HCT116 (cell line): Measurements from ENCODE around the gene NMNAT3. TPM values are rescaled to one million over a fixed set of nuclear protein-coding genes. Genes with fewer than 3 reads are reported as not detected.

Experiments
- ATAC-seq: fragments of 200-7000 bp; cut with Tn5 transposase; 2 replicates; pipeline ENCODE4 v1.9.1; 2020; ENCODE audit warnings: mild to moderate bottlenecking, moderate library complexity
- BruUV-seq: library from RNA; stranded (reverse); fragments of 400-500 nt; replicated peaks from 2 replicates; lab custom pipeline; 2021; lab: Mats Ljungman, UMichigan
- CTCF ChIA-PET: fragments of 300-600 bp; sonication (Branson Sonifier 250); formaldehyde crosslinking; loops from one replicate; lab custom pipeline; 2021; ENCODE audit warnings: antibody characterized with exemption; lab: Charles Lee
- POLR2A ChIA-PET: fragments of 300-600, 350-600 bp; sonication (Branson Sonifier 250); formaldehyde crosslinking; loops from one replicate; lab custom pipeline; 2021; ENCODE audit warnings: antibody characterized with exemption; lab: Charles Lee
- RAD21 ChIA-PET, 2 experiments: fragments of 300-600 bp; sonication (Branson Sonifier 250); formaldehyde crosslinking; loops; one replicate each; lab custom pipeline; 2023; ENCODE audit warnings: low total read pairs in 2 of 2; ENCODE audit not compliant: uncharacterized antibody in 2 of 2, unreplicated experiment in 2 of 2, low non-redundant PET in 1 of 2; lab: Charles Lee
- DNase-seq: peaks from one replicate; pipeline ENCODE4 v3.0.0-alpha.2; 2010; ENCODE audit warnings: low read depth, low spot score
- H2AFZ ChIP-seq: fragments of 200-600 bp; shearing (Covaris generic), sonication (generic); 2 replicates; pipeline ENCODE4 v1.6.1; 2017; ENCODE audit warnings: low read depth, mixed run types, mixed read lengths, antibody characterized with exemption, low read length; ENCODE audit not compliant: poor library complexity, severe bottlenecking
- H3K27ac ChIP-seq: 2 replicates; pipeline ENCODE4 v1.5.1; 2012; ENCODE audit warnings: low read depth, low read length
- H3K27me3 ChIP-seq: fragments of 200-600 bp; sonication (generic); 2 replicates; pipeline ENCODE4 v1.6.1; 2016; ENCODE audit warnings: mixed run types, low read length, mixed read lengths; ENCODE audit not compliant: insufficient read depth
- H3K36me3 ChIP-seq, 2 experiments: fragments of 200-500 bp in 1 of 2; fragments of 200-600 bp in 1 of 2; sonication (Bioruptor generic) in 1 of 2; sonication (generic) in 1 of 2; 2 replicates each; pipeline versions ENCODE4 v1.5.1 to v1.6.1; 2014 to 2016; ENCODE audit warnings: low read length in 2 of 2, inconsistent platforms in 1 of 2, mixed read lengths in 1 of 2, mixed run types in 1 of 2; ENCODE audit not compliant: insufficient read depth in 2 of 2, control insufficient read depth in 1 of 2
- H3K4me1 ChIP-seq, 2 experiments: fragments of 200-600 bp in 1 of 2; sonication (generic) in 1 of 2; 2 replicates each; pipeline versions ENCODE4 v1.5.1 to v1.6.1; 2012 to 2017; ENCODE audit warnings: low read length in 2 of 2, inconsistent platforms in 1 of 2, mild to moderate bottlenecking in 1 of 2, mixed read lengths in 1 of 2, mixed run types in 1 of 2, moderate library complexity in 1 of 2; ENCODE audit not compliant: insufficient read depth in 2 of 2, control insufficient read depth in 1 of 2
- H3K4me2 ChIP-seq: fragments of 200-600 bp; sonication (generic); 2 replicates; pipeline ENCODE4 v1.6.1; 2017; ENCODE audit warnings: mixed run types, low read length, mixed read lengths
- H3K4me3 ChIP-seq, 2 experiments: fragments of 200-600 bp in 1 of 2; sonication (generic) in 1 of 2; replicated peaks in 1 of 2; 2 replicates each; pipeline ENCODE4 v1.5.1; 2011 to 2016; ENCODE audit warnings: low read length in 2 of 2, control low read depth in 1 of 2, low read depth in 1 of 2, mild to moderate bottlenecking in 1 of 2, mixed read lengths in 1 of 2, mixed run types in 1 of 2
- H3K79me2 ChIP-seq: fragments of 200-600 bp; sonication (generic); 2 replicates; pipeline ENCODE4 v1.6.1; 2017; ENCODE audit warnings: mild to moderate bottlenecking, mixed run types, low read length, moderate library complexity, mixed read lengths; ENCODE audit not compliant: insufficient read depth
- H3K9ac ChIP-seq: fragments of 200-600 bp; sonication (generic); 2 replicates; pipeline ENCODE4 v1.6.1; 2016; ENCODE audit warnings: low read length, mixed read lengths
- H3K9me2 ChIP-seq: fragments of 200-600 bp; sonication (generic), shearing (Covaris generic); 2 replicates; pipeline ENCODE4 v1.6.1; 2017; ENCODE audit warnings: mixed run types, mild to moderate bottlenecking, moderate library complexity; ENCODE audit not compliant: insufficient read depth
- H3K9me3 ChIP-seq, 2 experiments: fragments of 200-500 bp in 1 of 2; fragments of 200-600 bp in 1 of 2; sonication (Bioruptor generic) in 1 of 2; sonication (generic) in 1 of 2; 2 replicates each; pipeline ENCODE4 v1.6.1; 2014 to 2017; ENCODE audit warnings: low read length in 2 of 2, mixed read lengths in 2 of 2, inconsistent platforms in 1 of 2, low read depth in 1 of 2, mild to moderate bottlenecking in 1 of 2, mixed run types in 1 of 2, moderate library complexity in 1 of 2; ENCODE audit not compliant: control insufficient read depth in 1 of 2, insufficient read depth in 1 of 2
- H4K20me1 ChIP-seq: fragments of 200-600 bp; sonication (generic), shearing (Covaris generic); 2 replicates; pipeline ENCODE4 v1.6.1; 2017; ENCODE audit warnings: mixed run types, mild to moderate bottlenecking, moderate library complexity; ENCODE audit not compliant: insufficient read depth
- CBX3 ChIP-seq: IDR thresholded peaks from 2 replicates; pipeline ENCODE4 v1.6.1; 2012; ENCODE audit warnings: low read depth
- CEBPB ChIP-seq: IDR thresholded peaks from 2 replicates; pipeline ENCODE4 v1.6.1; 2012; ENCODE audit warnings: low read depth
- EZH2 ChIP-seq: fragments of 200-600 bp; sonication (generic); IDR thresholded peaks from 2 replicates; pipeline ENCODE4 v1.6.1; 2017; ENCODE audit warnings: antibody characterized with exemption, mixed run types
- FOSL1 ChIP-seq: IDR thresholded peaks from 2 replicates; pipeline ENCODE4 v1.6.1; 2012; ENCODE audit warnings: low read depth
- JUND ChIP-seq: IDR thresholded peaks from 2 replicates; pipeline ENCODE4 v1.6.1; 2012
- POLR2A ChIP-seq: IDR thresholded peaks from 2 replicates; pipeline ENCODE4 v1.7.0; 2011; ENCODE audit warnings: borderline replicate concordance; ENCODE audit not compliant: insufficient read depth, insufficient read length; ENCODE audit errors: extremely low read depth
- POLR2AphosphoS5 ChIP-seq: IDR thresholded peaks from 2 replicates; pipeline ENCODE4 v1.6.1; 2011; ENCODE audit warnings: mild to moderate bottlenecking, low read depth, low read length, moderate library complexity
- RAD21 ChIP-seq: IDR thresholded peaks from 2 replicates; pipeline ENCODE4 v1.6.1; 2012; ENCODE audit warnings: low read depth, mild to moderate bottlenecking
- SP1 ChIP-seq: IDR thresholded peaks from 2 replicates; pipeline ENCODE4 v1.6.1; 2012; ENCODE audit warnings: low read depth
- SRF ChIP-seq: IDR thresholded peaks from 2 replicates; pipeline ENCODE4 v1.6.1; 2012; ENCODE audit warnings: low read depth
- TCF7L2 ChIP-seq: IDR thresholded peaks from 2 replicates; pipeline ENCODE4 v1.7.0; 2011; ENCODE audit warnings: borderline replicate concordance, inconsistent platforms; ENCODE audit not compliant: insufficient read depth, insufficient read length; ENCODE audit errors: extremely low read depth
- YY1 ChIP-seq: IDR thresholded peaks from 2 replicates; pipeline ENCODE4 v1.6.1; 2011; ENCODE audit warnings: low read length, low read depth, moderate library complexity, mild to moderate bottlenecking; ENCODE audit not compliant: insufficient replicate concordance; ENCODE audit errors: extremely low read depth
- ZFX ChIP-seq: fragments of 450-650 bp; IDR thresholded peaks from 2 replicates; pipeline ENCODE4 v1.6.1; 2017
- ZNF274 ChIP-seq: fragments of 200-500 bp; sonication (Bioruptor generic); IDR thresholded peaks from 2 replicates; pipeline ENCODE4 v1.6.1; 2014; ENCODE audit warnings: mild to moderate bottlenecking, low read depth, low read length, inconsistent platforms
- intact Hi-C: fragments of 100-400 bp; cut with micrococcal nuclease; formaldehyde crosslinking; loops from 2 replicates; pipeline ENCODE4 v1.10.0; 2022
- total RNA-seq: library from RNA; stranded (reverse); gene quantifications from one replicate; pipeline ENCODE4 v1.2.1, GENCODE V29; 2021; ENCODE audit not compliant: unreplicated experiment
- TF ChIP-seq, protein P1 (sequence below): IDR thresholded peaks from 2 replicates; pipeline ENCODE4 v1.6.1; 2011; ENCODE audit warnings: mild to moderate bottlenecking, low read length, moderate library complexity; ENCODE audit not compliant: insufficient replicate concordance; ENCODE audit errors: extremely low read depth
- TF ChIP-seq, protein P2 (sequence below): IDR thresholded peaks from 2 replicates; pipeline ENCODE4 v1.6.1; 2012
- TF ChIP-seq, protein P3 (sequence below): IDR thresholded peaks from 2 replicates; pipeline ENCODE4 v1.6.1; 2012; ENCODE audit warnings: low read depth

Gene NMNAT3
- total RNA-seq, 1 experiment from 2014 or later: 5.7 TPM

DNA sequence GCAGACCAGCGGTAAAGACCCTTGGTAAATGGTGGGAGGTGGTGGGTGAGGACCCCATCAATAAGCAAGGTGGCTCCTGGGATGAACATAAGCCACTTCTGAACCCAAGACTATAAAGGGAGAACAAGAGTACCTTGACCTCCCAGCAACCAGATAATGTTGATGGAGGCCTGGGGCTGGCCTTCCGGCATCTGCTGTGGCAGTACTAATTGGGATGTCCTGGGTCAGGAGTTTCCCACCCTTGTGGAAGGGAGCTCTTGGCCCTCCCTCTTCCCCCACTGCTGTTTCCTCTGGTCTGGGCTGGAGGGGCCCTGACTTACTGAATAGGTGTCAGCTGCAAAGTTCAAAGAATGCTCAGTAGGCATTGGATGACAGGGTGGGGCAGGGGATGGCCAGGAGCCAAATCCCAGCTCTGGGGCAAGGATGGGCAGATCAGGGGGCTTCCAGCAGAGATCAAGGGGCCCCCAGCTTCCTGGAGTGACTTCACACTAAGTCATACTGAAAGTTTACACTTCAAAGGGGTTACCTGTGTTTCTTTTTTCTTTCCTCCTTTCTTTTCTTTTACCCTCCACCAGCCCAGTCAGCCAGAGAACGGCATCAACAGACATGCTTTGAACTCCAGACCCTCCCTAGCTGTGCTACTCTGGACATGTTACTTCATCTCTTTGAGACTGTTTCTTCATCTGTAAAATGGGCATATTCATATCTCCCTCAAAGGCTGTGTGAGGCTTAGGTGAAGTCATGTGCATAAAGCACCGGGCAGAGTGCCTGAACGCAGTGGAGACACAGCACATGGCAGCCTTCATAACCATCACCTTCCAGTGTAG is 139.8 kb downstream of the NMNAT3 start:
- RAD21 ChIA-PET: no interaction called here
- Histone ChIP-seq H4K20me1 (no peaks in the 10 kb centered on the region), H3K9me3 (no peaks in the 10 kb centered on the region), H3K4me1 (peaks cover 74 to 84% of the 10 kb centered on the region in 2 experiments), H3K4me3 (peak overlapping the region; percentile 73 to 90), H2AFZ (no peak overlapping the region), H3K27ac (peak overlapping the region; percentile 79), H3K27me3 (no peaks in the 10 kb centered on the region), H3K9ac (peak overlapping the region; percentile 77), H3K9me2 (no peaks in the 10 kb centered on the region), H3K36me3 (no peaks in the 10 kb centered on the region; a peak in 1 of 4 replicates), H3K79me2 (peaks cover 11% of the 10 kb centered on the region; the same call in 1 of the 2 replicates), H3K4me2 (peak overlapping the region; percentile 95)
- intact Hi-C loops: no loop called here
- TF ChIP-seq SP1 (no peak), POLR2A (no peak), POLR2AphosphoS5 (peak; percentile 66), SRF (no peak), TCF7L2 (peak; percentile 93), ZFX (no peak), FOSL1 (no peak), CEBPB (no peak), RAD21 (no peak), JUND (no peak), EZH2 (no peak), YY1 (no peak), ZNF274 (no peak), CBX3 (no peak)
- TF ChIP-seq, protein P1, sequence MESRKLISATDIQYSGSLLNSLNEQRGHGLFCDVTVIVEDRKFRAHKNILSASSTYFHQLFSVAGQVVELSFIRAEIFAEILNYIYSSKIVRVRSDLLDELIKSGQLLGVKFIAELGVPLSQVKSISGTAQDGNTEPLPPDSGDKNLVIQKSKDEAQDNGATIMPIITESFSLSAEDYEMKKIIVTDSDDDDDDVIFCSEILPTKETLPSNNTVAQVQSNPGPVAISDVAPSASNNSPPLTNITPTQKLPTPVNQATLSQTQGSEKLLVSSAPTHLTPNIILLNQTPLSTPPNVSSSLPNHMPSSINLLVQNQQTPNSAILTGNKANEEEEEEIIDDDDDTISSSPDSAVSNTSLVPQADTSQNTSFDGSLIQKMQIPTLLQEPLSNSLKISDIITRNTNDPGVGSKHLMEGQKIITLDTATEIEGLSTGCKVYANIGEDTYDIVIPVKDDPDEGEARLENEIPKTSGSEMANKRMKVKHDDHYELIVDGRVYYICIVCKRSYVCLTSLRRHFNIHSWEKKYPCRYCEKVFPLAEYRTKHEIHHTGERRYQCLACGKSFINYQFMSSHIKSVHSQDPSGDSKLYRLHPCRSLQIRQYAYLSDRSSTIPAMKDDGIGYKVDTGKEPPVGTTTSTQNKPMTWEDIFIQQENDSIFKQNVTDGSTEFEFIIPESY: peak; percentile 30
- TF ChIP-seq, protein P2, sequence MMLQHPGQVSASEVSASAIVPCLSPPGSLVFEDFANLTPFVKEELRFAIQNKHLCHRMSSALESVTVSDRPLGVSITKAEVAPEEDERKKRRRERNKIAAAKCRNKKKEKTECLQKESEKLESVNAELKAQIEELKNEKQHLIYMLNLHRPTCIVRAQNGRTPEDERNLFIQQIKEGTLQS: no peak
- TF ChIP-seq, protein P3, sequence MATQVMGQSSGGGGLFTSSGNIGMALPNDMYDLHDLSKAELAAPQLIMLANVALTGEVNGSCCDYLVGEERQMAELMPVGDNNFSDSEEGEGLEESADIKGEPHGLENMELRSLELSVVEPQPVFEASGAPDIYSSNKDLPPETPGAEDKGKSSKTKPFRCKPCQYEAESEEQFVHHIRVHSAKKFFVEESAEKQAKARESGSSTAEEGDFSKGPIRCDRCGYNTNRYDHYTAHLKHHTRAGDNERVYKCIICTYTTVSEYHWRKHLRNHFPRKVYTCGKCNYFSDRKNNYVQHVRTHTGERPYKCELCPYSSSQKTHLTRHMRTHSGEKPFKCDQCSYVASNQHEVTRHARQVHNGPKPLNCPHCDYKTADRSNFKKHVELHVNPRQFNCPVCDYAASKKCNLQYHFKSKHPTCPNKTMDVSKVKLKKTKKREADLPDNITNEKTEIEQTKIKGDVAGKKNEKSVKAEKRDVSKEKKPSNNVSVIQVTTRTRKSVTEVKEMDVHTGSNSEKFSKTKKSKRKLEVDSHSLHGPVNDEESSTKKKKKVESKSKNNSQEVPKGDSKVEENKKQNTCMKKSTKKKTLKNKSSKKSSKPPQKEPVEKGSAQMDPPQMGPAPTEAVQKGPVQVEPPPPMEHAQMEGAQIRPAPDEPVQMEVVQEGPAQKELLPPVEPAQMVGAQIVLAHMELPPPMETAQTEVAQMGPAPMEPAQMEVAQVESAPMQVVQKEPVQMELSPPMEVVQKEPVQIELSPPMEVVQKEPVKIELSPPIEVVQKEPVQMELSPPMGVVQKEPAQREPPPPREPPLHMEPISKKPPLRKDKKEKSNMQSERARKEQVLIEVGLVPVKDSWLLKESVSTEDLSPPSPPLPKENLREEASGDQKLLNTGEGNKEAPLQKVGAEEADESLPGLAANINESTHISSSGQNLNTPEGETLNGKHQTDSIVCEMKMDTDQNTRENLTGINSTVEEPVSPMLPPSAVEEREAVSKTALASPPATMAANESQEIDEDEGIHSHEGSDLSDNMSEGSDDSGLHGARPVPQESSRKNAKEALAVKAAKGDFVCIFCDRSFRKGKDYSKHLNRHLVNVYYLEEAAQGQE: no peak
- no TSS peak for BruUV-seq
- POLR2A ChIA-PET: no interaction called here
- CTCF ChIA-PET: no interaction called here
- DNase-seq (peak; percentile 57), ATAC-seq (peak; percentile 16)
